AG04450 (cell line): ENCODE results near the gene GSK3A. TPM values are rescaled to one million over a fixed set of nuclear protein-coding genes. Genes with fewer than 3 reads are reported as not detected.

Experiments used
- CTCF ChIA-PET: fragments of 300-600, 350-600 bp; formaldehyde crosslinking; extraction: SDS; loops from one replicate; lab custom pipeline; 2022; ENCODE audit warnings: antibody characterized with exemption, inconsistent platforms; lab: Charles Lee
- POLR2A ChIA-PET: fragments of 350-600 bp; formaldehyde crosslinking; extraction: SDS; loops from one replicate; lab custom pipeline; 2021; ENCODE audit warnings: antibody characterized with exemption, inconsistent platforms; lab: Yijun Ruan, JAX
- DNase-seq: peaks from one replicate; pipeline ENCODE4 v3.0.0-alpha.2; 2011; ENCODE audit warnings: low read depth, low spot score
- H3K27ac ChIP-seq: one replicate; pipeline ENCODE4 v1.5.1; 2012; ENCODE audit warnings: low read depth, low read length, control low read depth
- H3K27me3 ChIP-seq: one replicate; pipeline ENCODE4 v1.6.0; 2012; ENCODE audit warnings: low read length; ENCODE audit not compliant: control insufficient read depth, insufficient read depth
- H3K4me3 ChIP-seq: 2 replicates; pipeline ENCODE4 v1.5.1; 2011; ENCODE audit warnings: mild to moderate bottlenecking, low read depth, low read length, control low read depth
- H3K9me3 ChIP-seq: 2 replicates; pipeline ENCODE4 v1.5.1; 2012; ENCODE audit warnings: low read length; ENCODE audit not compliant: control insufficient read depth, insufficient read depth
- CTCF ChIP-seq: IDR thresholded peaks from 2 replicates; pipeline ENCODE4 v1.5.1; 2011; ENCODE audit warnings: low read depth, low read length, control low read depth, inconsistent platforms
- polyA plus RNA-seq: library from polyadenylated mRNA; depleted of rRNA; stranded (reverse); fragments of >200 nt; gene quantifications from 2 replicates; pipeline ENCODE4 v1.2.3, GENCODE V29; 2011

The GSK3A gene
- polyA plus RNA-seq, 1 experiment = 20.1 TPM

- ChIA-PET POLR2A (no interaction called here), CTCF (interaction anchor here (1.0 kb wide), 1 partner anchor 10 kb away, joined by 4 read pairs; no protein-coding TSS in a partner anchor)
- H3K9me3 ChIP-seq = no peaks in the 10 kb centered on the region; the same call in 1 of the 2 replicates
- no peak overlapping the region for H3K27ac ChIP-seq
- no peaks in the 10 kb centered on the region for H3K27me3 ChIP-seq
- no peak for DNase-seq
- no peak for TF ChIP-seq CTCF
- no peak overlapping the region for H3K4me3 ChIP-seq
Observed at GRCh38 chr19:42289556-42290041, 47.2 kb upstream of the GSK3A start.

- ChIA-PET POLR2A (no interaction called here), CTCF (interaction anchor here (0.9 kb wide), 1 partner anchor 10 kb away, joined by 4 read pairs; no protein-coding TSS in a partner anchor)
- no peak for TF ChIP-seq CTCF
- Histone ChIP-seq H3K9me3 (no peaks in the 10 kb centered on the region; the same call in 1 of the 2 replicates), H3K4me3 (no peak overlapping the region), H3K27me3 (no peaks in the 10 kb centered on the region), H3K27ac (no peak overlapping the region)
- DNase-seq = no peak
Observed at GRCh38 chr19:42288881-42289555, 46.6 kb upstream of the GSK3A start.

GRCh38 chr19:42288387-42288786, 46.0 kb upstream of the GSK3A start:
- ChIA-PET CTCF (interaction anchor here (0.8 to 1.2 kb wide), 3 partner anchors 8 to 42 kb away, joined by 3 to 4 read pairs (median 3); no protein-coding TSS in a partner anchor), POLR2A (no interaction called here)
- H3K4me3 ChIP-seq = no peak overlapping the region

GRCh38 chr19:42287827-42288107, 45.4 kb upstream of the GSK3A start:
- Histone ChIP-seq H3K27me3 (no peaks in the 10 kb centered on the region), H3K4me3 (no peak overlapping the region), H3K27ac (no peak overlapping the region), H3K9me3 (no peaks in the 10 kb centered on the region; the same call in 1 of the 2 replicates)
- DNase-seq = no peak
- ChIA-PET CTCF (interaction anchor here (0.8 to 1.2 kb wide), 3 partner anchors 8 to 42 kb away, joined by 3 read pairs; no protein-coding TSS in a partner anchor), POLR2A (interaction anchor here (0.6 kb wide), 1 partner anchor 18 kb away, joined by 3 read pairs; no protein-coding TSS in a partner anchor)
- no peak for TF ChIP-seq CTCF

More at GRCh38 chr19:42288387-42288786, 46.0 kb upstream of the GSK3A start:
- H3K27ac ChIP-seq = no peak overlapping the region
- no peaks in the 10 kb centered on the region for H3K27me3 ChIP-seq
- no peak for TF ChIP-seq CTCF
- no peak for DNase-seq
- H3K9me3 ChIP-seq = no peaks in the 10 kb centered on the region; the same call in 1 of the 2 replicates
